Measurements from ENCODE around the gene PNRC2.

DNA sequence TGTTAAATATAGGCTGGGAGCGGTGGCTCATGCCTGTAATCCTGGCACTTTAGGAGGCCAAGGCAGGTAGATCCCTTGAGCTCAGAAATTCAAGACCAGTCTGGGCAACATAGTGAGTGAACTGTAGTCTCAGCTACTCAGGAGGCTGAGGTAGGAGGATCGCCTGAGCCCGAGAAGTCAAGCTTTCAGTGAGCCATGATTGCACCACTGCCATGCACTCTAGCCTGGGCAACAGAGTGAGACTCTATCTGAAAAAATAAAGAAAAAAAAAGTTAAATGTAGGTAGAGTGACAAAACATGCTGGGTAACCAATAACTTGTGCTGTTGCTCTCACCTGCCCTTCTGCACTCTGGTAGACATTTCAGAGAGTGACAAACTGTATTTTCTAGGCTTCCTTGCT is 45.5 kb downstream of the PNRC2 start:
- TF ChIP-seq KLF1 (tag by site-specific recombination; IDR thresholded peaks at IDR 0.05), result no peak
- TF ChIP-seq, protein P1, sequence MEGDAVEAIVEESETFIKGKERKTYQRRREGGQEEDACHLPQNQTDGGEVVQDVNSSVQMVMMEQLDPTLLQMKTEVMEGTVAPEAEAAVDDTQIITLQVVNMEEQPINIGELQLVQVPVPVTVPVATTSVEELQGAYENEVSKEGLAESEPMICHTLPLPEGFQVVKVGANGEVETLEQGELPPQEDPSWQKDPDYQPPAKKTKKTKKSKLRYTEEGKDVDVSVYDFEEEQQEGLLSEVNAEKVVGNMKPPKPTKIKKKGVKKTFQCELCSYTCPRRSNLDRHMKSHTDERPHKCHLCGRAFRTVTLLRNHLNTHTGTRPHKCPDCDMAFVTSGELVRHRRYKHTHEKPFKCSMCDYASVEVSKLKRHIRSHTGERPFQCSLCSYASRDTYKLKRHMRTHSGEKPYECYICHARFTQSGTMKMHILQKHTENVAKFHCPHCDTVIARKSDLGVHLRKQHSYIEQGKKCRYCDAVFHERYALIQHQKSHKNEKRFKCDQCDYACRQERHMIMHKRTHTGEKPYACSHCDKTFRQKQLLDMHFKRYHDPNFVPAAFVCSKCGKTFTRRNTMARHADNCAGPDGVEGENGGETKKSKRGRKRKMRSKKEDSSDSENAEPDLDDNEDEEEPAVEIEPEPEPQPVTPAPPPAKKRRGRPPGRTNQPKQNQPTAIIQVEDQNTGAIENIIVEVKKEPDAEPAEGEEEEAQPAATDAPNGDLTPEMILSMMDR (tag by site-specific recombination; IDR thresholded peaks at IDR 0.05), result no peak
